ENCODE measurements around the gene ODF4.
"Not testable (repeated sequence)": the region's sequence is repeated elsewhere in the genome, so short reads cannot be mapped to it uniquely, and the experiment has no call there.

Gene ODF4

DNA sequence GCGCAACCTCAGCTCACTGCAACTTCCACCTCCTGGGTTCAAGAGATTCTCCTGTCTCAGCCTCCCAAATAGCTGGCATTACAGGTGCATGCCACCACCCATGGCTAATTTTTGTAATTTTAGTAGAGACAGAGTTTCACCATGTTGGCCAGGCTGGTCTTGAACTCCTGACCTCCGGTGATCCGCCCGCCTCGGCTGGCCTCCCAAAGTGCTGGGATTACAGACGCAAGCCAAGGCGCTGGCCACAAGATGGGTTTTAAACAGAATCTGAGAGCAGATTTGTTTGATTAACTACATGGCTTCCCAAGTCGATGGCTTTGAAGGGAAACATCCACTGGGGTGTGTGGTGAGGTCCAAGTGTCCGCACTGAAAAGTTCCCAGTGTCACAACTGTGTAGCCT, 54.9 kb downstream of the ODF4 start:
- DNase-seq (ENCODE audit: low spot score): not testable (repeated sequence)

All from globus pallidus (tissue), 1 donor.